ENCODE results near the gene OR4K5. TPM values are rescaled to one million over a fixed set of nuclear protein-coding genes. Genes with fewer than 3 reads are reported as not detected.
A peak's percentile ranks its signal among the peaks of the same experiment; 100 is the strongest.
"Not testable (repeated sequence)": the region's sequence is repeated elsewhere in the genome, so short reads cannot be mapped to it uniquely, and the experiment has no call there.

The OR4K5 gene, protein sequence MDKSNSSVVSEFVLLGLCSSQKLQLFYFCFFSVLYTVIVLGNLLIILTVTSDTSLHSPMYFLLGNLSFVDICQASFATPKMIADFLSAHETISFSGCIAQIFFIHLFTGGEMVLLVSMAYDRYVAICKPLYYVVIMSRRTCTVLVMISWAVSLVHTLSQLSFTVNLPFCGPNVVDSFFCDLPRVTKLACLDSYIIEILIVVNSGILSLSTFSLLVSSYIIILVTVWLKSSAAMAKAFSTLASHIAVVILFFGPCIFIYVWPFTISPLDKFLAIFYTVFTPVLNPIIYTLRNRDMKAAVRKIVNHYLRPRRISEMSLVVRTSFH
- total RNA-seq (2014; rRNA removed; shearing (Covaris generic)), result not detected in 2 replicates

DNA sequence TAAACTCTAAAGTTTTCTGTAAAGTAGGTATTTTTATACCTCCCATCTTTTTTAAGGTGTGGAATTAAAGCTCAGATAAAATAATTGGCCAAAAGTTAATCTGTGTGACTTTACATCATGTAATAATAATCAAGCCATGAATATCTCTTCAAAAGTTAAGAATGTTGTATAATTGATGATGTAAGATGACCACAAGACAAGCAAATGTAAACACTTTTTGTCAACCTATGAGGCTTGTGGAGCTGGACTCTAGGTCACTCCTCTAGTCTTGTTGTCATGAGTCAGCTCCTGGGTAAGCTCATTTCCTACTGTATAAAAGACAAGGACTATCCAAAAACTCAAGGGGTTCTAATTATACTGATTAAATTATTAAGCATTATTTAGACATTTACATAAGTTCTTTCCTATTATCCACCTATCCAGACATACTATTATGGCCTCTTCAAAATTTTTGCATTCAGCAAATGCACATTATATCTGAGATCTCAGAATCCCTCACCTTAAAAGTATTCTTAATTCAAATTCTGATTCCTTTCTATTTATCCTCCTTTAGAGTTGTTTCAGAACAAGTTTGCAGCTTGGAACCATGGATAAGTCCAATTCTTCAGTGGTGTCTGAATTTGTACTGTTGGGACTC lies at the start of gene OR4K5:
Gene OR4K5, plus strand, starts transcription at position 587 of the 637 bp plus-strand sequence. Its CDS starts 0 bp downstream, at position 587.
- DNase-seq (ENCODE audit: low read depth), result peak; percentile 6

DNA sequence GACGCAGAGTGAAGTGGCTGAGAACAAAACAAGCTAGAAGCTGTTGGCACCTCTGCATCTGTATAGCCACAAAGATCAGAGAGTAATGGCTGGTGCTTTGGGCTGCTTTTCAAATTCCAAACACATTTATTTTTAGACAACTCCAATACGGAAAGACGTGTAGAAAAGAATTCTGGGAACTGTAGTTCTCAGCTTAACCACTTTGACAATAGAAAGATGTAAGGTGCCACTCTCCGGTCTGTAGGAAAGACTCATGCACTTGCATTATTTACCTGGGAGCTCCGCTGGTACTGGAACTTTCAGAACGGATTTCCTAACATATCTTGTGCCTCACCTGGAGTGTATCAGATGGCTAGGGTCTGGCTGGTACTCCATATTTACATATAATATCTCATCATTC lies 47.2 kb upstream of the OR4K5 start:
- DNase-seq (ENCODE audit: low read depth), result no peak

DNA sequence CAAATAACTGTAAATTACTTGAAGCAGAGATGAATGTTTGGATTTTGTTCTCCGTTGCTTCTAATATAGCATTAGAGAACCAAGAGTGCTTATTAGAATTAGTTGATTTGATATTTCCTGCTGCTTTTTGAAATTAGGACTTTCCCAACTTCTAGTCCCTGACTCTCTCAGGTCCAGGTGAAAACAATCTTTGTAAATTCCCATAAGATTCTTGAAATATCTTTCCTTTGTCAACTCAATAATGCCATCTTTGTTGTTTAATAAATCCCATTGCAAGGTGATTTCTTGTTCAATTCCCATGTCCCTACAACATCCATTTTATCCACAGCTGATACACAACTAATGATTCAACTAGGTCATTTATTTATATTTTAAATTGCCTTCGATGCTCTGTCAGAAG lies 45.6 kb upstream of the OR4K5 start, which contains the start of gene OR4K2:
Gene OR4K2, plus strand, starts transcription at position 301 of the 400 bp plus-strand sequence. CDS start 1,126 bp downstream, outside the sequence.
- no peak for DNase-seq (ENCODE audit: low read depth)

DNA sequence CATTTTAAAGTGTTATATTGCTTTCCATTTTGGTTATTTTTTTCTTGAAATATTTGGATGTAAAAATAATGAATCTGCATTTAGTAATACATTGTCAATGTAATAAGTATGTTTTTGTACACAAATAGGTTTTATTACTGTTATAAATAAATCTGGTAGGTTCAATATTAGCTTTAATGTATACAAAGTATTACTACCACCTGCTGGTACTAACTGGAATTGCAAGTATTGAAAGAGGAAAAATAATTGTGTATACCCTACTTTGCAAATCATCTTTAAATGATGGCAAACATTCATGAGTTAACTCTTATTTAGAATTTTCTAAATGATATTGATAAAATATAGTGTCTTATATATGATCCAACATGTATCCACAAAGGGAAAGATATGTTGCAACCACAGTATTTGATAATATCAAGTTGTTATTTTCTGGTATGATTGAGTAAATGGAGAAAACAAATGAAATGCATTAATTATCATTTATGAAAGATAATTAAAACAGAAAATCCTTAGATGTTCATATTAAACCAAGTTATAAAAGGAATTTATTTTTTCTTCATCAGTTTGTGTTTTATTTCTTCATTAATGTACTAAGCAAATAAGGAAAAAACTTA lies 42.3 kb upstream of the OR4K5 start:
- peak; percentile 6 for DNase-seq (ENCODE audit: low read depth)

DNA sequence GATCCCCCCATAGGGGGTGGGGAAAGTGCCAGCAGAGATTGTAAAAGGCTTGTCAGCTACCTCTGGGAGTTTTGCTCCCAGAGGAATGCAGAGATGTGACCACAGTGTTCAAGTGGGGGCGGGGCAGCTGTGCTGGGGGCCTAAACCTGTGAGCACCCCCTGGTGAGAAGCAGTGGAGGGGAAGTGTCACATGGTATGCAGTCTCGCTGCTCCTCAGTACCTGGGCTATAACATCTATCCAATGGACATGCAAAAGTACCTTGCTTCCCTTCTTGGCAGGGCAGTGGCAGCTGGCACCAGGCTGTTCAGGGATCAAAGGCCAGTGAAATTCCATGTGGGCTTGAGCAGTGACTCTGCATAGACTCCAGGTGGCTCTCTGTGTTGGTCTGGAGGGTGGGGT lies 25.1 kb upstream of the OR4K5 start:
- no peak for DNase-seq (ENCODE audit: low read depth)

DNA sequence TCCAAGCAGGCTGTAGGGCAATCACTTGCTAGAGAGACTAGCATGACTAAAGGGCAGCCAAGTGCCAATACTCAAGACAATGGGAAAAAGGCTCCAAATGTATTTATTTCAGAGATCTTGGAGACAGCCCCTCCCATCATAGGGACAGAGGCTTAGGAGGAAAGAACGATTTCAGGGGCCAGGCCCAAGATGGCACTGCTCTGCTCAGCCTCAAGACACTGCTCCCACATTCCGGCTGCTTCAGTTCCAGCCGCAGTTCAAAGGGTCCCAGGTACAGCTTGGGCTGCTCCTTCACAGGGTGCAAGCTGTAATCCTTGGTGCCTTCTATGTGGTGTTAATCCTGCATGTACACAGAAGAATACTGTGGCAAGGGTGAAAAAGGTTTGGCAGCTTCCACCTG lies 19.4 kb upstream of the OR4K5 start:
- no peak for DNase-seq (ENCODE audit: low read depth)

DNA sequence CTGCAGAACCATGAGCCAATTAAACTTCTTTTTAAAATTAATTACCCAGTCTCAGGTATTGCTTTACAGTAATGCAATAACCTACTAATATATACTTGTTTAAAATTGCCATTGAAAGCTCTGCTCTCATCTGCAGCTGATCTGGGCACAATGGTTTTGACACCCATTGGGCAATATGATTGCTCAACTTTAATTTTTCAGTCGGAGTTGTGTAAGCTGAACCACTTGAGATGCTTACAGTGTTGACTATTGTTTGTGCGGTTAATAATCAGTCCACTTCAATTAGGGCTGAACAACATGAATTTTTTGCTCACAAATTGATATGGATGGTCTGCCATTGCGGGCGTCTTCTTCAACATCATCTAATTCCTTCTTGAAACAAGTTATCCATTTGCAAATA lies 18.0 kb upstream of the OR4K5 start:
- no peak for DNase-seq (ENCODE audit: low read depth)

DNA sequence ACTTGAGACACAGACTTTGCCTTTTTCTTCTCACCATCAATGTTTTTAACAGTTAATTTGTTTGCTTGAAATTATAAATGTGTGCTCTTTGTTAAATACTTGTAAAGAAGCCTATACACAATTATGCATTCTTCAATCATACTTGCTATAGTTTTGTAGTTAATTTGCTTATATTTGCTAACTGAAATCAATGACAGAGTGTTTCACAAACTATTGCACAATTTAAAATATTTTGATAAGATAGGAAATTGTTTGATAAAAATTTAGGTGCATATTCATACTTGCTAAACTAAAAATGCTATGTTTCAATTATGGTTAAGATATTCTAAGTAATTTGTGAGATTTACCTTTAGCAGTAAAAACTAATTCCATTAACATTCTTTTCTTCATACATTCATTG lies 13.7 kb upstream of the OR4K5 start:
- DNase-seq (ENCODE audit: low read depth), result no peak

DNA sequence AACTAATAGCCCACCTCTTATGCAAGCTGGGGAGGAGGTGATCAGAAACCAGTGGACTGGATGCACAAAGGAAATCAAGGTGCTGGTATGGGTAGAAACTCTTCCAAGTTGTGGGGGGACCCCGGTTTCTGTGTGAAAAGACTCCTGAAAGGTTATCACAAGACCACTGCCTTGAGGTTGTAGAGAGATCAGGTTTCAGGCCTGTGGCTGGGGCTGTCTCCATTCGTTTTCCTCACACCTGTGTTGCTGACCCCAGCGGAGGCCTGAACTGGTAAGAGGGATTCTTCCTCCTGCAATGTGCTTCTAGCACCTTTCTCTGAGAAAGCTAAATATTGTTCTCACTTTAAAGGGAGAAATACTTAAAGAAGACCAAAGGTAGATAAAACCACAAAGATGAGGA lies 9.3 kb upstream of the OR4K5 start:
- no peak for DNase-seq (ENCODE audit: low read depth)

DNA sequence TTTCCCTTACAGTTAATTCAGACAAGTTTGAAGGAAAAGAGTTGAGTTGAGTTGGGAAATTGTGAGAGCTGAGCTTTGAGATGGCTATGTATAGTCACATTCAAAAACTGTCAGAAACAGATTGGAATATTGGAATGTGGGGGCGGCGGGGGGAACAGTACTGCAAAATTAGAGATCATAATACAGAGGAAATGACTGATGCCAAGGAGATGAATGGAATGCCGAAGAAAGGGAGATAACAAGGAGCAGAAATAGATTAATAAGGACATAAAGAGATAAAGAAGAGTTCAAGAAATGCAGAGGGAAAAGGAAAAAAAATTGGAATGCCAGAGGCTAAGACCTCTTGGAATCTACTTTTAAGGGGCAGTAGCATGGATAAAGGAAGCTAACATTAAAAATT lies 3.2 kb upstream of the OR4K5 start:
- DNase-seq (ENCODE audit: low read depth), result no peak

DNA sequence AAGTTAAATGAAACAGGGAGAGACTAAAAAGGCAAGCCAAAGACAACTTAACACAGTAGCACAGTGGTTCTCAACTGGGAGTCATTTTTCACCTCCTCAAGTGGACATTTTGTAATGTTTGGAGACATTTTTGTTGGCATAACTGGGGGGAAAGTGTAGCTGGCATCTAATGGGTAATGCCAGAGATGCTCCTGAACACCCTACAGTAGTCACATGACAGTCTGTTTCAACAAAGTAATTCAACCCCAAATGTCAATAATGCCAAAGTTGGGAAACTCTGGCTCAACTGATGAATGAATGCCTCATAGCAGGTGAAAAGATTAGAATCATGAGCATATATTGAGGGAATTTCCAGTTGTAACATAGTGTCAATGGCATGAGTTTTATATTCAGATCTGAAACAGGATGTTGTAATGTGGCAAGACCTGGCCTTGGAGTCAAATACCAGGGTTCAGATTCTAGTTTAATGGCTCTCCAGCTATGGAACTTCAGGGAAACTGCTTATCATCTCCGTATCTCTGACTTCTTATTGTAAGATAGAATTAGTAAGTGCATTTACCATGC lies 2.4 kb upstream of the OR4K5 start:
- DNase-seq (ENCODE audit: low read depth), result no peak

DNA sequence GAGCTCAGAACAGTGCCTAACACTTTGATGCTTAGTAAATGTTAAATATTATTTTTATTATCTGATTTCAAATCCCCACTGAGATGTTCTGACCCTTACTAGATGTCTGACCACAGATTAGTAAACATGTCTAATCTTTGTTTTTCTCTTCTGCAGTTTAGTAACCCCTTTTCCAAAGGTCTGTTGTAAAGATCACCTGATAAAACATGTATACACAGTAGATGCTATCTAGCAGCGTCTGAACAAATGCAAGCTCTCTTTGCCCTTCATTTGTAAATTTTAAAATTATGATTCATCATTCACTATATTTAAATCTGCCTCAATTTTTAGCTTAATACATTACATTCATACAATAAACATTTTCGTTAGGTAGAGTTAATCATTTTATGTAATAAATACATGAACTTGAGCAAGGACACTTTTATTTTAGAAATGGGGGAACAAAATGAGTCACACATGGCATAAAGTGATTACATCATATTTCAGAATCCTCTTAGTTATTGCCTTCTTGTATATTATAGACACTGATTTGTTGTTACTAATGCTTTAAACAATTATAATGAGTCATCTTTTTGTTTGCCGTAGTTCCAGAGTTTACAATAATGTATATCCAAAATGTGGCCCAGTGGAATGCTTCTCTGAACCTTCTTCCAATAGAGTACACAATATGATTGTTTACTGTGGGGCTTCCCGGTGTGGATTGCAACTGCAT lies 1.7 kb upstream of the OR4K5 start:
- DNase-seq (ENCODE audit: low read depth), result no peak

DNA sequence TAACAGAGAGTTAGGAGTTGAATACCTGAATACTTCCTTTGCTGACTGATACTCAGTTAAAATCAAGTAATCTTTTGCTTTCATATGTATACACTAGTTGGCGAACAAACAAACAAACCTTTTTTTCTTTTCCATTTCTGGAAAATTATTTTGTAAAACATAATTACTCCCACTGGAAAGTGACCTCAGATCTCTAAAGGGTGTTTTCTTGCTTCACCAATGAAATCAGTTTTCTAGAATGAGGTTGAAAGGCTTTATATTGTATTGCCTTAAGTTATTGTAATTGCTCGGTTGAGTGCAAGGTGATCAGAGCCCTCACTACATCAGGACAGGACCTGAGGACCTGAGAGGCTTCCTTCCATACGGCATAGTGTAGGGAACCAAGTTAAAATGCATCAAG lies 10.2 kb downstream of the OR4K5 start, which contains the start of gene OR4K1:
Gene OR4K1, plus strand, starts transcription at position 301 of the 400 bp plus-strand sequence. CDS start 4,750 bp downstream, outside the sequence.
- no peak for DNase-seq (ENCODE audit: low read depth)

DNA sequence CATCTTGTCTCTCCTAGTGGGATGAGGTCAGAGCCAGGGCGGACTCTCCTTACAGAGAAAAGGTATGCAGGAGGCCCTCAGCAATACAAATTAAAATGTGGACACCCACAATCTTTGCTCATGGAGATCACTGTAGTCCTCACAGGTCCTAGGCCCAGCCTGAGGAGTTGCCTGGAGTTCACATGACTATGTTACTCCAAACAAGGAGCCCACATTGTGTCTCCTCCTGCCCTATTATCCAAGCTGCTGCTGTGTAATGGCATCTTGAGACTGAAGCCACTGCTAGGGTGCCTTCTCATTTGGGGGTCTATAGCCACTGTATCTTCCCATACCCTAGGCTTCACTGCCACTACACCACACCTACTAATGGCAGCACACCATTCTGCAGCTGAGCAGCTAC lies 21.3 kb downstream of the OR4K5 start:
- no peak for DNase-seq (ENCODE audit: low read depth)

DNA sequence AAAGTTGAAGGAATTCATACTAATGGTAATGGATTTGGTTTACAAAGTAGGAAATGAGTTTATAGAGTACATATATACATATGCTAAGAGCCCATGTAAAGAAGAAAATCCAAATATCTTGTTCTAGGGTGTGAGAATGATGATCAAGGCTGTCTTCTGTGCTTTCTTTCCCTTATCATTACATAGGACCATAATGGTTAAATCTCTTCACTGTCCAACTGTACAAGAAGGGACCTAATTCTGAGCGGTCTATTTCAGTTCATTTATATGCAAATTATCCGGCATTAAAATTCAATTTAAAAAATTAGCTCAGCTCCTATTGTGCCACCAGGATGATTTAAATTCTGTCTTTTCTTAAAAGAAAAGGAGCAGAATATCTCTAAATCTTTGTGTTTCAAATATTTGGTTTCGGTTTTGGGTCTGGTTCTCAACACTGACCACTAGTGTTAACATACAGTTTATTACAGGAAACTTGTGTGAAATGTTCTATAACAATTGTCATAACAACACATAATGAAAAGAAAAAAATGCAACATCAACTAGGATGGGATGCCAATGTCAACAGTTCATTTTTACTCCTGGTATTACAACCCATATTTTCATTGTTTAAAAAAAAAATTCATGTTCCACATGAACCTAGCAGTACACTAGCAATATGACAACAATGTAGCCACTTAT lies 27.1 kb downstream of the OR4K5 start:
- no peak for DNase-seq (ENCODE audit: low read depth)

DNA sequence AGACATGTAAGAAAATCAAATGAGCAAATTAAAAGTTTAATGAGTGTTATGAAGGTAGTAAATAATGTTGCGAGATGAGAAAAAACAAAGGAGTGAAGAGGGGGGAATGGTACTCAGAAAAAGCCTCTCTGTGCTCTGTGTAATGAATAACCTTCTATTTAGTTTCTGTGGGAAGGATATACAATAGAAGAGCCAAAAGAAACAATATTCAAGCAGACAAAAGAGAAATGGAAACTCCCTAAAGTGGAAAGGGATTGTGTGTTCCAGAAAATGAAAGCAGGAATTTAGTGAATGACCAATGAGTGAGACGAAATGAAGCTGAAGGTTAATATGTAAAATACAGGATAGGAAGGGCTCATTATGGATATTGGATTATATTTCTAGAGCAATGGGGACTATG lies 28.8 kb downstream of the OR4K5 start:
- DNase-seq (ENCODE audit: low read depth), result no peak

DNA sequence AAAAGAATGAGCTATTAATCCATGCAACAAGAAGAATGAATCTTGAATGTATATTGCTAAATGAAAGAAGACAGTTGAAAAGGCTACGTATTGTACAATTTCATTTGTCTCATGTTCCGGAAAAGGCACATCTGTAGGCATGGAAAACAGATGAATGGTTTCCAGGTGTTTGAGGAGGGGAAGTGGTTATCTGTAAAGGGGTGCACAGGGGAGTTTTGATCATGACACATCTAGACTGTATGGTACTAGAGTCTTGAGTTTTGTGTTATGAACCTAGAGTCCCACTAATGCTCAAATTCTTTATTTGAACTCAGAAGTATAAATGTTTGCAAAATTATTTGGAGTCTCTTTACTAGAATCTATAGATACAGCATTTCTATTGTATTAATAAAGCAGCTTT lies 49.3 kb downstream of the OR4K5 start:
- not testable (repeated sequence) for DNase-seq (ENCODE audit: low read depth)

All from M059J (cell line).